HG03342 (cell line): ENCODE measurements around the gene TNFAIP1.

Experiments
- ATAC-seq: cut with Tn5 transposase; IDR thresholded peaks from one replicate; pipeline ENCODE4 v1.9.1; 2021; ENCODE audit warnings: mild to moderate bottlenecking, moderate library complexity; ENCODE audit not compliant: unreplicated experiment

Gene TNFAIP1

GRCh38 chr17:28370035-28370743, 34.6 kb downstream of the TNFAIP1 start, which contains the start of gene VTN:
VTN (minus strand) TSS chr17:28370307; CDS start chr17:28370203, 104 bp downstream.
- no peak for ATAC-seq

- no peak for ATAC-seq
Observed at GRCh38 chr17:28370744-28371103, 35.2 kb downstream of the TNFAIP1 start.

GRCh38 chr17:28371245-28372202, 36.0 kb downstream of the TNFAIP1 start, which contains the start of gene SARM1:
SARM1 (plus strand) TSS chr17:28371694; CDS start chr17:28372033, 339 bp downstream.
- ATAC-seq: peak; percentile 74

GRCh38 chr17:28372203-28372944, 36.8 kb downstream of the TNFAIP1 start:
- ATAC-seq: peak; percentile 19

- no peak for ATAC-seq
Observed at GRCh38 chr17:28372945-28373274, 37.3 kb downstream of the TNFAIP1 start.

GRCh38 chr17:28379814-28380801, 44.5 kb downstream of the TNFAIP1 start:
- ATAC-seq: no peak

GRCh38 chr17:28381141-28381825, 45.7 kb downstream of the TNFAIP1 start:
- no peak for ATAC-seq

GRCh38 chr17:28384281-28385036, 48.9 kb downstream of the TNFAIP1 start:
- no peak for ATAC-seq

GRCh38 chr17:28385037-28385400, 49.5 kb downstream of the TNFAIP1 start:
- no peak for ATAC-seq

GRCh38 chr17:28385406-28385805, 49.8 kb downstream of the TNFAIP1 start:
- no peak for ATAC-seq

GRCh38 chr17:28386391-28386790, 50.8 kb downstream of the TNFAIP1 start:
- no peak for ATAC-seq

GRCh38 chr17:28388106-28388505, 52.5 kb downstream of the TNFAIP1 start:
- no peak for ATAC-seq

- ATAC-seq: no peak
Observed at GRCh38 chr17:28390141-28390540, 54.6 kb downstream of the TNFAIP1 start.

- no peak for ATAC-seq
Observed at GRCh38 chr17:28390563-28390962, 55.0 kb downstream of the TNFAIP1 start.

- no peak for ATAC-seq
Observed at GRCh38 chr17:28390984-28391383, 55.4 kb downstream of the TNFAIP1 start.

GRCh38 chr17:28391401-28391800, 55.8 kb downstream of the TNFAIP1 start:
- ATAC-seq: no peak

- no peak for ATAC-seq
Observed at GRCh38 chr17:28392491-28392890, 56.9 kb downstream of the TNFAIP1 start.

- ATAC-seq: no peak
Observed at GRCh38 chr17:28394337-28395116, 59.0 kb downstream of the TNFAIP1 start.
